HG02840 (cell line): Measurements from ENCODE around the gene YIPF2.
A peak's percentile ranks its signal among the peaks of the same experiment; 100 is the strongest.
"Not testable (repeated sequence)": the region's sequence is repeated elsewhere in the genome, so short reads cannot be mapped to it uniquely, and the experiment has no call there.

Experiments used
- ATAC-seq: cut with Tn5 transposase; IDR thresholded peaks from one replicate; pipeline ENCODE4 v1.9.1; 2021; ENCODE audit warnings: mild to moderate bottlenecking, moderate library complexity, moderate number of reproducible peaks; ENCODE audit not compliant: unreplicated experiment, low FRiP score

The YIPF2 gene

GRCh38 chr19:10881403-10882107, 46.9 kb downstream of the YIPF2 start:
- no peak for ATAC-seq

- ATAC-seq = no peak
Observed at GRCh38 chr19:10878253-10878652, 50.2 kb downstream of the YIPF2 start.

- ATAC-seq = not testable (repeated sequence)
Observed at GRCh38 chr19:10877608-10878007, 50.8 kb downstream of the YIPF2 start.

- ATAC-seq = peak; percentile 54
Observed at GRCh38 chr19:10876459-10877240, 51.8 kb downstream of the YIPF2 start.

DNA sequence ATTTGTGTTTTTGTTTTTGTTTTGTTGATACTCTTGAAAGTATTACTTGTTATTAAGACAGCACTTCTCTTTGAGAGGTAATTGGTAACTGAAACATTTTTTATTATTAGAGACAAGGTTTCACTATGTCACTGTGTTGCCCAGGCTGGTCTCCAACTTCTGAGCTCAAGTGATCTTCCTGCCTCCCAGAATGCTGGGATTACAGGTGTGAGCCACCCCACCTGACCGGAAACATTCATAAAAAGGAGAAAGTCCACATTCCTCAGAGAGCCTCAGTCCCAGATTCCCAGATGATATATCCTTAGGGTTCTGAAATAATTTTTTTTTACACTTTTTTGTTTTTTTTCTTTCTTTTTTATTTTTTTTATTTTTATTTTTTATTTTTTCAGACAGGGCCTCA, 54.4 kb downstream of the YIPF2 start:
- no peak for ATAC-seq

GRCh38 chr19:10872546-10873107, 55.8 kb downstream of the YIPF2 start:
- no peak for ATAC-seq
